ENCODE data around the gene CTNNB1. TPM values are rescaled to one million over a fixed set of nuclear protein-coding genes. Genes with fewer than 3 reads are reported as not detected.

CTNNB1 gene
- total RNA-seq, 1 experiment from 2014 or later = 258 TPM

- no peak overlapping the region for H3K4me3 Mint-ChIP-seq (ENCODE audit: low read depth, unreplicated experiment)
- no TSS peak for BruUV-seq (replicated peaks)
- H3K4me1 Mint-ChIP-seq (ENCODE audit: low read depth, unreplicated experiment) = no peaks in the 10 kb centered on the region
- no peak for TF ChIP-seq CTCF (IDR thresholded peaks at IDR 0.05; ENCODE audit: unreplicated experiment)
- H3K27me3 Mint-ChIP-seq (ENCODE audit: unreplicated experiment) = peaks cover 91% of the 10 kb centered on the region
- CTCF ChIA-PET = no interaction called here
- no peak for DNase-seq
- H3K36me3 Mint-ChIP-seq (ENCODE audit: insufficient read depth, unreplicated experiment) = no peaks in the 10 kb centered on the region
- intact Hi-C loops (cut with micrococcal nuclease; ENCODE audit: unreplicated experiment) = no loop called here
- H3K9me3 Mint-ChIP-seq (ENCODE audit: low read depth, unreplicated experiment) = no peaks in the 10 kb centered on the region
- H3K27ac Mint-ChIP-seq (ENCODE audit: unreplicated experiment) = no peak overlapping the region
These were observed 22.7 kb upstream of the CTNNB1 start for GRCh38 chr3:41176596-41176995.

- CTCF ChIA-PET = no interaction called here
These were observed 20.7 kb upstream of the CTNNB1 start for GRCh38 chr3:41178576-41178975.

GRCh38 chr3:41180396-41180795, 18.9 kb upstream of the CTNNB1 start:
- CTCF ChIA-PET = interaction anchor here (1.1 kb wide), 1 partner anchor 9 kb away, joined by 3 read pairs; no protein-coding TSS in a partner anchor
- Mint-ChIP-seq H3K4me3 (ENCODE audit: low read depth, unreplicated experiment) (no peak overlapping the region), H3K9me3 (ENCODE audit: low read depth, unreplicated experiment) (no peaks in the 10 kb centered on the region), H3K27me3 (ENCODE audit: unreplicated experiment) (peaks cover 66% of the 10 kb centered on the region), H3K27ac (ENCODE audit: unreplicated experiment) (no peak overlapping the region), H3K4me1 (ENCODE audit: low read depth, unreplicated experiment) (no peaks in the 10 kb centered on the region), H3K36me3 (ENCODE audit: insufficient read depth, unreplicated experiment) (no peaks in the 10 kb centered on the region)
- no peak for TF ChIP-seq CTCF (IDR thresholded peaks at IDR 0.05; ENCODE audit: unreplicated experiment)
- BruUV-seq (replicated peaks) = no TSS peak
- intact Hi-C loops (cut with micrococcal nuclease; ENCODE audit: unreplicated experiment) = no loop called here
- no peak for DNase-seq

More at GRCh38 chr3:41178576-41178975, 20.7 kb upstream of the CTNNB1 start:
- DNase-seq = no peak
- BruUV-seq (replicated peaks) = no TSS peak
- Mint-ChIP-seq H3K27ac (ENCODE audit: unreplicated experiment) (no peak overlapping the region), H3K27me3 (ENCODE audit: unreplicated experiment) (peaks cover 72% of the 10 kb centered on the region), H3K4me3 (ENCODE audit: low read depth, unreplicated experiment) (no peak overlapping the region), H3K9me3 (ENCODE audit: low read depth, unreplicated experiment) (no peaks in the 10 kb centered on the region), H3K4me1 (ENCODE audit: low read depth, unreplicated experiment) (no peaks in the 10 kb centered on the region), H3K36me3 (ENCODE audit: insufficient read depth, unreplicated experiment) (no peaks in the 10 kb centered on the region)
- no peak for TF ChIP-seq CTCF (IDR thresholded peaks at IDR 0.05; ENCODE audit: unreplicated experiment)
- intact Hi-C loops (cut with micrococcal nuclease; ENCODE audit: unreplicated experiment) = no loop called here

- CTCF ChIA-PET = no interaction called here
These were observed 16.7 kb upstream of the CTNNB1 start for GRCh38 chr3:41182504-41183059.

More at GRCh38 chr3:41182504-41183059, 16.7 kb upstream of the CTNNB1 start:
- Mint-ChIP-seq H3K9me3 (ENCODE audit: low read depth, unreplicated experiment) (no peaks in the 10 kb centered on the region), H3K36me3 (ENCODE audit: insufficient read depth, unreplicated experiment) (no peaks in the 10 kb centered on the region), H3K4me3 (ENCODE audit: low read depth, unreplicated experiment) (no peak overlapping the region), H3K27ac (ENCODE audit: unreplicated experiment) (no peak overlapping the region), H3K27me3 (ENCODE audit: unreplicated experiment) (peaks cover 48% of the 10 kb centered on the region), H3K4me1 (ENCODE audit: low read depth, unreplicated experiment) (no peaks in the 10 kb centered on the region)
- DNase-seq = no peak
- intact Hi-C loops (cut with micrococcal nuclease; ENCODE audit: unreplicated experiment) = no loop called here
- no TSS peak for BruUV-seq (replicated peaks)
- TF ChIP-seq CTCF (IDR thresholded peaks at IDR 0.05; ENCODE audit: unreplicated experiment) = no peak

Data from Calu3 (cell line).